Stomach (tissue), 19 donors: ENCODE data around the gene MESP2. TPM values are rescaled to one million over a fixed set of nuclear protein-coding genes. Genes with fewer than 3 reads are reported as not detected.

Experiments used
- DNase-seq, 2 donors: peaks; one replicate each; pipeline versions ENCODE4 v3.0.0 to v3.0.0-alpha.2; 2013 to 2019
- H3K27ac ChIP-seq, 5 donors: fragments of 200-600 bp in 4 of 5; sonication (generic) in 4 of 5; one replicate each; pipeline ENCODE4 v1.5.1; 2013 to 2019; ENCODE audit warnings: mild to moderate bottlenecking in 1 of 5, moderate library complexity in 1 of 5
- H3K27me3 ChIP-seq, 3 donors: fragments of 200-600 bp; sonication (generic); one replicate each; pipeline ENCODE4 v1.5.1; 2017 to 2019; ENCODE audit warnings: mixed run types in 1 of 3
- H3K36me3 ChIP-seq, 4 donors: fragments of 200-600 bp; sonication (generic); 1 replicate in 3 of 4; 2 replicates in 1 of 4; pipeline ENCODE4 v1.5.1; 2016 to 2019
- H3K4me1 ChIP-seq, 4 donors: fragments of 200-600 bp; sonication (generic); one replicate each; pipeline ENCODE4 v1.5.1; 2016 to 2019
- H3K4me3 ChIP-seq, 4 donors: fragments of 200-600 bp; sonication (generic) in 3 of 4; one replicate each; pipeline ENCODE4 v1.5.1; 2016 to 2019; ENCODE audit warnings: mild to moderate bottlenecking in 1 of 4
- H3K9me3 ChIP-seq, 4 donors: fragments of 200-600 bp; sonication (generic); one replicate each; pipeline ENCODE4 v1.5.1; 2016 to 2019
- EP300 ChIP-seq: sonication (generic); formaldehyde crosslinking; IDR thresholded peaks from one replicate; pipeline ENCODE4 v1.6.1; 2017; ENCODE audit warnings: antibody characterized with exemption
- POLR2A ChIP-seq, 4 donors: fragments of 450-650 bp; IDR thresholded peaks; one replicate each; pipeline ENCODE4 v1.6.1; 2016; ENCODE audit warnings: antibody characterized with exemption in 4 of 4, control low read depth in 2 of 4, mild to moderate bottlenecking in 1 of 4, moderate library complexity in 1 of 4
- POLR2AphosphoS5 ChIP-seq, 3 donors: sonication (generic); formaldehyde crosslinking; IDR thresholded peaks; one replicate each; pipeline ENCODE4 v1.6.1; 2016; ENCODE audit warnings: antibody characterized with exemption in 3 of 3
- WGBS, 5 donors: extraction: QIAGEN DNeasy Blood & Tissue Kit in 3 of 5; methylation state at CpG; one replicate each; pipeline versions ENCODE4 v1.1.5 to v1.1.7; 2013 to 2018; 5-methylcytosine and 5-hydroxymethylcytosine counted together
- intact Hi-C: fragments of 100-400 bp; cut with DNase I; formaldehyde crosslinking; loops from one replicate; pipeline ENCODE4 v1.15.1; 2023; ENCODE audit warnings: low total_unique reads
- long read RNA-seq, 10 donors: transcript quantifications; one replicate each; lab custom pipeline, GENCODE V29; 2026
- polyA plus RNA-seq, 3 donors: library from polyadenylated mRNA; stranded (reverse); fragments of 200-250 nt; gene quantifications; one replicate each; pipeline ENCODE4 v1.2.3, GENCODE V29; 2013
- total RNA-seq, 5 donors: library from RNA; depleted of rRNA; stranded (reverse); fragments of >200 nt; gene quantifications; one replicate each; pipeline versions ENCODE4 v1.1.0 to v1.2.3, GENCODE V29; 2014 to 2016
- TF ChIP-seq, protein P1 (sequence below), 7 experiments: fragments of 450-650 bp in 4 of 7; fragments of 200-600 bp in 3 of 7; sonication (generic) in 3 of 7; IDR thresholded peaks; one replicate each; pipeline ENCODE4 v1.5.1; 2016 to 2019; ENCODE audit warnings: antibody characterized with exemption in 7 of 7, control low read depth in 2 of 7, mild to moderate bottlenecking in 1 of 7
- donor health status: healthy with polysubstance abuse.
- donor health status: Bipolar disorder and iron deficiency.
- donor health status: healthy.

The MESP2 gene, protein sequence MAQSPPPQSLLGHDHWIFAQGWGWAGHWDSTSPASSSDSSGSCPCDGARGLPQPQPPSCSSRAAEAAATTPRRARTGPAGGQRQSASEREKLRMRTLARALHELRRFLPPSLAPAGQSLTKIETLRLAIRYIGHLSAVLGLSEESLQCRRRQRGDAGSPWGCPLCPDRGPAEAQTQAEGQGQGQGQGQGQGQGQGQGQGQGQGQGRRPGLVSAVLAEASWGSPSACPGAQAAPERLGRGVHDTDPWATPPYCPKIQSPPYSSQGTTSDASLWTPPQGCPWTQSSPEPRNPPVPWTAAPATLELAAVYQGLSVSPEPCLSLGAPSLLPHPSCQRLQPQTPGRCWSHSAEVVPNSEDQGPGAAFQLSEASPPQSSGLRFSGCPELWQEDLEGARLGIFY
- total RNA-seq (not detected), polyA plus RNA-seq (under 1 TPM in 2 of 3 donors, not detected in 1; 0.43 to 0.56 TPM)
- long read RNA-seq, donor 1: 0 reads
- long read RNA-seq, donor 2, partial matches to known transcripts: 94 of 95 reads
- long read RNA-seq, donor 2, other reads (novel, unspliced or antisense): 0 of 95 reads
- long read RNA-seq, donor 3: 0 reads
- long read RNA-seq, donor 4: 0 reads
- long read RNA-seq, donor 5: 0 reads
- long read RNA-seq, donor 6, partial matches to known transcripts: 6 of 7 reads
- long read RNA-seq, donor 6, other reads (novel, unspliced or antisense): 0 of 7 reads
- long read RNA-seq, donor 7, partial matches to known transcripts: 19 of 34 reads
- long read RNA-seq, donor 7, other reads (novel, unspliced or antisense): 15 of 34 reads
- long read RNA-seq, donor 8: 0 reads
- long read RNA-seq, donor 9, partial matches to known transcripts: 39 of 39 reads
- long read RNA-seq, donor 9, other reads (novel, unspliced or antisense): 0 of 39 reads
- long read RNA-seq, donor 10, partial matches to known transcripts: 15 of 15 reads
- long read RNA-seq, donor 10, other reads (novel, unspliced or antisense): 0 of 15 reads

DNA sequence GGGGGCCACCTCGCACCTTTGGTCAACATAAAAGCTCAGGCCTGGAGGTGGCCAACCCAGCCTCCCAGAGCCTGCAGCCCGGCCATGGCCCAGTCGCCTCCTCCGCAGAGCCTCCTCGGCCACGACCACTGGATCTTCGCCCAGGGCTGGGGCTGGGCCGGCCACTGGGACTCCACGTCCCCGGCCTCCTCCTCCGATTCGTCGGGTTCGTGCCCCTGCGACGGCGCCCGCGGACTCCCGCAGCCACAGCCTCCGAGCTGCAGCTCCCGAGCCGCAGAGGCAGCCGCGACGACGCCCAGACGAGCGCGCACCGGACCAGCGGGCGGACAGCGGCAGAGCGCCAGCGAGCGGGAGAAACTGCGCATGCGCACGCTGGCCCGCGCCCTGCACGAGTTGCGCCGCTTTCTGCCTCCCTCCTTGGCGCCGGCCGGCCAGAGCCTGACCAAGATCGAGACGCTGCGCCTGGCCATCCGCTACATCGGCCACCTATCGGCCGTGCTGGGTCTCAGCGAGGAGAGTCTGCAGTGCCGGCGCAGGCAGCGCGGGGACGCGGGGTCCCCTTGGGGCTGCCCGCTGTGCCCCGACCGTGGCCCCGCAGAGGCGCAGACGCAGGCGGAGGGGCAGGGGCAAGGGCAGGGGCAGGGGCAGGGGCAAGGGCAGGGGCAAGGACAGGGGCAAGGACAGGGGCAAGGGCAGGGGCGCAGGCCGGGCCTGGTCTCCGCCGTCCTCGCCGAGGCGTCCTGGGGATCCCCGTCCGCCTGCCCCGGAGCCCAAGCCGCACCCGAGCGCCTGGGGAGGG lies at the start of gene MESP2:
MESP2 (plus strand) TSS at position 59 of the 799 bp plus-strand sequence; CDS start at position 85, 26 bp downstream.
- no peaks in the 10 kb centered on the region for H3K9me3 ChIP-seq
- peak; percentile 89 to 95 for DNase-seq
- peak within 1 kb of the TSS in 4 of 5 donors; percentile 11 to 68 (median 43) for H3K27ac ChIP-seq
- no peak for TF ChIP-seq POLR2A (IDR thresholded peaks at IDR 0.05)
- TF ChIP-seq, protein P1, sequence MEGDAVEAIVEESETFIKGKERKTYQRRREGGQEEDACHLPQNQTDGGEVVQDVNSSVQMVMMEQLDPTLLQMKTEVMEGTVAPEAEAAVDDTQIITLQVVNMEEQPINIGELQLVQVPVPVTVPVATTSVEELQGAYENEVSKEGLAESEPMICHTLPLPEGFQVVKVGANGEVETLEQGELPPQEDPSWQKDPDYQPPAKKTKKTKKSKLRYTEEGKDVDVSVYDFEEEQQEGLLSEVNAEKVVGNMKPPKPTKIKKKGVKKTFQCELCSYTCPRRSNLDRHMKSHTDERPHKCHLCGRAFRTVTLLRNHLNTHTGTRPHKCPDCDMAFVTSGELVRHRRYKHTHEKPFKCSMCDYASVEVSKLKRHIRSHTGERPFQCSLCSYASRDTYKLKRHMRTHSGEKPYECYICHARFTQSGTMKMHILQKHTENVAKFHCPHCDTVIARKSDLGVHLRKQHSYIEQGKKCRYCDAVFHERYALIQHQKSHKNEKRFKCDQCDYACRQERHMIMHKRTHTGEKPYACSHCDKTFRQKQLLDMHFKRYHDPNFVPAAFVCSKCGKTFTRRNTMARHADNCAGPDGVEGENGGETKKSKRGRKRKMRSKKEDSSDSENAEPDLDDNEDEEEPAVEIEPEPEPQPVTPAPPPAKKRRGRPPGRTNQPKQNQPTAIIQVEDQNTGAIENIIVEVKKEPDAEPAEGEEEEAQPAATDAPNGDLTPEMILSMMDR (IDR thresholded peaks at IDR 0.05): peak in 5 of 7 experiments; percentile 18 to 48 (median 38)
- no peak for TF ChIP-seq EP300
- peak in 2 of 3 donors; percentile 45 to 83 for TF ChIP-seq POLR2AphosphoS5 (IDR thresholded peaks at IDR 0.05)
- H3K36me3 ChIP-seq: no peaks in the 10 kb centered on the region
- WGBS, 5 donors: 5 to 10% (median 6%) methylated on average over 42 to 82 of the region's 82 CpGs
- H3K27me3 ChIP-seq: no peaks in the 10 kb centered on the region
- peak within 1 kb of the TSS; percentile 35 to 47 (median 39) for H3K4me3 ChIP-seq
- peaks cover 12 to 18% (median 16%) of the 10 kb centered on the region in 4 donors for H3K4me1 ChIP-seq
- intact Hi-C loops: no loop called here

DNA sequence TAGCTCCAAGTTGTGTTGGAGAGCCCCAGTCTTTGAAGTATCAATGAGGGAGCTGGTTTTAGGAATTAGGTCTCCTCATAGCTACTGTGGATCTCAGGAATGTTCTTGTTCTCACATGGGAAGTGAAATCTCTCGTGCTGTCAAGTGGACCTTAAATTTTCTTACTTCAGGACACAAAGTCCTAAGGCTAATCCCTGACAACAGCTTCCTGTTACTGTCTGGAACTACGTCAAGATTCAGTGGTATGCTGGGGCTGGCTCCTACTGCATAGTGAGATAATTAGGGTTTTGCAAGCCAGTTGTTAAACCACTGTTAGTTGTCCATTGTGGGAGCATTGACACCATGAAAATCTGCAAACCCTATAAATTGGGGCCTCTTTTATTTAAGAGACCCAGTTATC lies 47.9 kb upstream of the MESP2 start:
- no peak for TF ChIP-seq POLR2A (IDR thresholded peaks at IDR 0.05)
- peak; percentile 40 for TF ChIP-seq EP300
- TF ChIP-seq, protein P1 (IDR thresholded peaks at IDR 0.05): no peak
- peak; percentile 31 to 49 (median 36) for TF ChIP-seq POLR2AphosphoS5 (IDR thresholded peaks at IDR 0.05)
- no peaks in the 10 kb centered on the region for H3K36me3 ChIP-seq
- H3K4me3 ChIP-seq: no peak overlapping the region
- 25 to 52% (median 37%) methylated on average over 2 of the region's 2 CpGs for WGBS, 5 donors
- no peaks in the 10 kb centered on the region for H3K4me1 ChIP-seq
- peaks cover 0 to 8% (median 0%) of the 10 kb centered on the region in 3 donors for H3K27me3 ChIP-seq
- H3K9me3 ChIP-seq: peaks cover 0 to 5% (median 0%) of the 10 kb centered on the region in 4 donors
- intact Hi-C loops: no loop called here
- peak overlapping the region in 1 of 5 donors; percentile 53 for H3K27ac ChIP-seq
- DNase-seq: no peak

DNA sequence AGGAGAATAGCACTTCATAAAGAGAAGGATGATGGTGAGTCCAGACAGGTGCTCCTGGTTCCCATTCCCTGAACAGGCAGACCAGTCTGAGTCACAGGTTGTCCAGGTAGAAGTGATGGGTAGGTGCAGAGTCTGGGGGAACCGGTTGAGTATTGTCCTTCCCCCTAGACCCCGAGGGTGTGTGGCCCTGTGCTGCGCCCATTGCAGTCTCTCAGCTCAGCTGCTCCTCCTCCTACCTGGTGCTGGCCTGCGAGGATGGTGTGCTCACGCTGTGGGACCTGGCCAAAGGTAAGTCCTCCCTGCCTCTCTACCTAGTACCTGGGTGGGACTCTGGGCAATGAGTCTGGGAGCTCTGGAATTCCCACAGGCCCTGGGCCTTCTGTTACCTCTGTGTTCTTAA lies 44.9 kb upstream of the MESP2 start:
- 77 to 91% (median 82%) methylated on average over 3 to 5 of the region's 5 CpGs for WGBS, 5 donors
- intact Hi-C loops: no loop called here

More for the DNA sequence above, 44.9 kb upstream of the MESP2 start:
- TF ChIP-seq, protein P1 (IDR thresholded peaks at IDR 0.05): no peak
- no peak for TF ChIP-seq POLR2AphosphoS5 (IDR thresholded peaks at IDR 0.05)
- Histone ChIP-seq H3K36me3 (no peaks in the 10 kb centered on the region), H3K27me3 (peaks cover 0 to 19% (median 0%) of the 10 kb centered on the region in 3 donors), H3K27ac (no peak overlapping the region), H3K9me3 (no peaks in the 10 kb centered on the region), H3K4me3 (no peak overlapping the region), H3K4me1 (no peaks in the 10 kb centered on the region)
- no peak for DNase-seq
